ENCODE measurements around the gene VIP. TPM values are rescaled to one million over a fixed set of nuclear protein-coding genes. Genes with fewer than 3 reads are reported as not detected.
"Not testable (repeated sequence)": the region's sequence is repeated elsewhere in the genome, so short reads cannot be mapped to it uniquely, and the experiment has no call there.

The VIP gene
- total RNA-seq (10 to 100 TPM in 3 of 5 donors, 1 to 10 TPM in 1, under 1 TPM in 1; 0.87 to 30.9 (median 19.5) TPM), polyA plus RNA-seq (10 to 100 TPM in 1 of 3 donors, 1 to 10 TPM in 1, not detected in 1; 2.1 to 13.4 TPM)
- long read RNA-seq, donor 1, transcript VIP-202 (7 exons, 1,584 nt) = major isoform, 5 of 7 reads
- long read RNA-seq, donor 1, partial matches to known transcripts = 0 of 7 reads
- long read RNA-seq, donor 1, other reads (novel, unspliced or antisense) = 0 of 7 reads
- long read RNA-seq, donor 2, transcript VIP-201 (7 exons, 1,581 nt) = minor isoform, 5 of 30 reads
- long read RNA-seq, donor 2, transcript VIP-202 (7 exons, 1,584 nt) = major isoform, 25 of 30 reads
- long read RNA-seq, donor 2, partial matches to known transcripts = 0 of 30 reads
- long read RNA-seq, donor 2, other reads (novel, unspliced or antisense) = 0 of 30 reads
- long read RNA-seq, donor 3, transcript VIP-202 (7 exons, 1,584 nt) = major isoform, 7 of 7 reads
- long read RNA-seq, donor 3, partial matches to known transcripts = 0 of 7 reads
- long read RNA-seq, donor 3, other reads (novel, unspliced or antisense) = 0 of 7 reads
- long read RNA-seq, donor 4 = 0 reads
- long read RNA-seq, donor 5, partial matches to known transcripts = 0 of 4 reads
- long read RNA-seq, donor 5, other reads (novel, unspliced or antisense) = 0 of 4 reads
- long read RNA-seq, donor 6, transcript VIP-202 (7 exons, 1,584 nt) = major isoform, 31 of 42 reads
- long read RNA-seq, donor 6, partial matches to known transcripts = 9 of 42 reads
- long read RNA-seq, donor 6, other reads (novel, unspliced or antisense) = 0 of 42 reads
- long read RNA-seq, donor 7, transcript VIP-201 (7 exons, 1,581 nt) = minor isoform, 5 of 32 reads
- long read RNA-seq, donor 7, transcript VIP-202 (7 exons, 1,584 nt) = major isoform, 19 of 32 reads
- long read RNA-seq, donor 7, partial matches to known transcripts = 0 of 32 reads
- long read RNA-seq, donor 7, other reads (novel, unspliced or antisense) = 8 of 32 reads
- long read RNA-seq, donor 8, transcript VIP-202 (7 exons, 1,584 nt) = major isoform, 5 of 5 reads
- long read RNA-seq, donor 8, partial matches to known transcripts = 0 of 5 reads
- long read RNA-seq, donor 8, other reads (novel, unspliced or antisense) = 0 of 5 reads
- long read RNA-seq, donor 9, transcript VIP-202 (7 exons, 1,584 nt) = major isoform, 6 of 6 reads
- long read RNA-seq, donor 9, partial matches to known transcripts = 0 of 6 reads
- long read RNA-seq, donor 9, other reads (novel, unspliced or antisense) = 0 of 6 reads
- long read RNA-seq, donor 10, transcript VIP-202 (7 exons, 1,584 nt) = major isoform, 7 of 9 reads
- long read RNA-seq, donor 10, partial matches to known transcripts = 0 of 9 reads
- long read RNA-seq, donor 10, other reads (novel, unspliced or antisense) = 0 of 9 reads

GRCh38 chr6:152750694-152751093, at the start of gene VIP:
TSS of gene VIP (plus strand) at chr6:152750797. CDS start at chr6:152752178, 1,381 bp downstream.
- Histone ChIP-seq H3K4me3 (no peak within 1 kb of the TSS), H3K4me1 (no peaks in the 10 kb centered on the region), H3K27me3 (no peaks in the 10 kb centered on the region), H3K9me3 (no peaks in the 10 kb centered on the region), H3K27ac (no peak within 1 kb of the TSS), H3K36me3 (no peaks in the 10 kb centered on the region)
- intact Hi-C loops (cut with DNase I; ENCODE audit: low total_unique reads) = no loop called here
- DNase-seq = peak in 1 of 2 donors; percentile 55
- WGBS, 5 donors = 6 to 19% (median 8%) methylated on average over 5 of the region's 5 CpGs
- TF ChIP-seq EP300 (IDR thresholded peaks at IDR 0.05) (no peak), POLR2AphosphoS5 (IDR thresholded peaks at IDR 0.05) (no peak), POLR2A (IDR thresholded peaks at IDR 0.05) (no peak)
- TF ChIP-seq, protein P1, sequence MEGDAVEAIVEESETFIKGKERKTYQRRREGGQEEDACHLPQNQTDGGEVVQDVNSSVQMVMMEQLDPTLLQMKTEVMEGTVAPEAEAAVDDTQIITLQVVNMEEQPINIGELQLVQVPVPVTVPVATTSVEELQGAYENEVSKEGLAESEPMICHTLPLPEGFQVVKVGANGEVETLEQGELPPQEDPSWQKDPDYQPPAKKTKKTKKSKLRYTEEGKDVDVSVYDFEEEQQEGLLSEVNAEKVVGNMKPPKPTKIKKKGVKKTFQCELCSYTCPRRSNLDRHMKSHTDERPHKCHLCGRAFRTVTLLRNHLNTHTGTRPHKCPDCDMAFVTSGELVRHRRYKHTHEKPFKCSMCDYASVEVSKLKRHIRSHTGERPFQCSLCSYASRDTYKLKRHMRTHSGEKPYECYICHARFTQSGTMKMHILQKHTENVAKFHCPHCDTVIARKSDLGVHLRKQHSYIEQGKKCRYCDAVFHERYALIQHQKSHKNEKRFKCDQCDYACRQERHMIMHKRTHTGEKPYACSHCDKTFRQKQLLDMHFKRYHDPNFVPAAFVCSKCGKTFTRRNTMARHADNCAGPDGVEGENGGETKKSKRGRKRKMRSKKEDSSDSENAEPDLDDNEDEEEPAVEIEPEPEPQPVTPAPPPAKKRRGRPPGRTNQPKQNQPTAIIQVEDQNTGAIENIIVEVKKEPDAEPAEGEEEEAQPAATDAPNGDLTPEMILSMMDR (IDR thresholded peaks at IDR 0.05) = no peak

GRCh38 chr6:152701081-152701862, 49.3 kb upstream of the VIP start:
- no peak for DNase-seq
- no peak for TF ChIP-seq POLR2AphosphoS5 (IDR thresholded peaks at IDR 0.05)
- no peak for TF ChIP-seq EP300 (IDR thresholded peaks at IDR 0.05)
- TF ChIP-seq, protein P1 (IDR thresholded peaks at IDR 0.05) = no peak
- no peak overlapping the region for H3K27ac ChIP-seq
- H3K9me3 ChIP-seq = no peaks in the 10 kb centered on the region
- no peaks in the 10 kb centered on the region for H3K36me3 ChIP-seq
- WGBS, 5 donors = 26 to 47% (median 45%) methylated on average over 7 of the region's 7 CpGs
- intact Hi-C loops (cut with DNase I; ENCODE audit: low total_unique reads) = no loop called here
- no peaks in the 10 kb centered on the region for H3K27me3 ChIP-seq
- H3K4me3 ChIP-seq = peak overlapping the region in 2 of 4 donors; percentile 3 to 6
- no peaks in the 10 kb centered on the region for H3K4me1 ChIP-seq

DNA sequence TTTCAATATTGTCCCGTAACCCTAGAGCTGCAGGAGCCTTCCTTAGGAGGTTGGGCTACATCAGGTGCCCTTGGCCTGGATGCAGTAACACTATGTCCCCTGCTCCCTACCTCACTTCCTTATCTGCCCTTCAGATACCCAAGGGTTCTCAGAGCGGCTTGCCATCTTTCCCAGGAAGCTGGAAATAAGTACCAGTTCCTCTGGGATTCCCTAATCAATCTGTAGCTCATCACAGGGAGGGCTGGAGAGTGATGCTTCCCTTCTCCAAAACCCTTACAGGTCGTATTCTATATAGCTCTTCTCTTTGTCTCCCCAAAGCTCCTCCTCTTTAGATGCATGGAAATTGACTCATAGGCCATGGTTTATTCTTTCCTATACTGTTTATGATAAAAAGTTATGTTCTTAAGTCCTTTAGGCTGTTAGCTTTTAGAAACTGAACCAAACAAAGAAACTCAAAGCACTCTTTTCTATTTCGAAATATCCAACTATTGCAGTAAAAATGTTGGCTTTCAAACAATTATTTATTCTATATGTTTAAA, 48.7 kb upstream of the VIP start:
- no peak overlapping the region for H3K27ac ChIP-seq
- 44 to 72% (median 61%) methylated on average over 4 of the region's 4 CpGs for WGBS, 5 donors
- H3K4me1 ChIP-seq = no peaks in the 10 kb centered on the region
- no peaks in the 10 kb centered on the region for H3K9me3 ChIP-seq
- no peak overlapping the region for H3K4me3 ChIP-seq
- TF ChIP-seq EP300 (IDR thresholded peaks at IDR 0.05) (no peak), POLR2A (IDR thresholded peaks at IDR 0.05) (no peak), POLR2AphosphoS5 (IDR thresholded peaks at IDR 0.05) (no peak)
- TF ChIP-seq, protein P1 (IDR thresholded peaks at IDR 0.05) = no peak
- intact Hi-C loops (cut with DNase I; ENCODE audit: low total_unique reads) = no loop called here
- no peaks in the 10 kb centered on the region for H3K27me3 ChIP-seq
- no peaks in the 10 kb centered on the region for H3K36me3 ChIP-seq
- no peak for DNase-seq

DNA sequence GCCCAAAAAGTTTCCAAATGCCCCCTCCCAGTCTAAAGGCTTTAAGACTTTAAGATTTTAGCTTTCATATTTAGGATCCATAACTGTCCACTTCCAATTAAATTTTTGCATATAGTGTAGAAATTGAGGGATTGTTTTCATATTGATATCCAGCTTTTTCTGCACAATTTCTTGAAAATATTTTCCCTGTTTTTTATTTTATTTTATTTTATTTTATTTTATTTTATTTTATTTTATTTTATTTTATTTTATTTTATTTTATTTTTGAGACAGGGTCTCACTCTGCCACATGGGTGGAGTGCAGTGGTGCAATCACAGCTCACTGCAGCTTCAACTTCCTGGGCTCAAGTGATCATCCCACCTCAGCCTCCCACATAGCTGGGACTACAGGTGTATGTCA, 46.8 kb upstream of the VIP start:
- H3K27ac ChIP-seq; H3K36me3 ChIP-seq; H3K4me3 ChIP-seq; H3K4me1 ChIP-seq; intact Hi-C loops (cut with DNase I; ENCODE audit: low total_unique reads); DNase-seq; H3K27me3 ChIP-seq: not testable (repeated sequence)
- H3K9me3 ChIP-seq = peaks cover 0 to 11% (median 4%) of the 10 kb centered on the region in 4 donors
